GM03348 (cell line): ENCODE measurements around the gene CRYBG1.
"Not testable (repeated sequence)": the region's sequence is repeated elsewhere in the genome, so short reads cannot be mapped to it uniquely, and the experiment has no call there.

Experiments used
- DNase-seq: peaks from one replicate; pipeline ENCODE4 v3.0.0; 2012; ENCODE audit warnings: low spot score

The CRYBG1 gene

DNA sequence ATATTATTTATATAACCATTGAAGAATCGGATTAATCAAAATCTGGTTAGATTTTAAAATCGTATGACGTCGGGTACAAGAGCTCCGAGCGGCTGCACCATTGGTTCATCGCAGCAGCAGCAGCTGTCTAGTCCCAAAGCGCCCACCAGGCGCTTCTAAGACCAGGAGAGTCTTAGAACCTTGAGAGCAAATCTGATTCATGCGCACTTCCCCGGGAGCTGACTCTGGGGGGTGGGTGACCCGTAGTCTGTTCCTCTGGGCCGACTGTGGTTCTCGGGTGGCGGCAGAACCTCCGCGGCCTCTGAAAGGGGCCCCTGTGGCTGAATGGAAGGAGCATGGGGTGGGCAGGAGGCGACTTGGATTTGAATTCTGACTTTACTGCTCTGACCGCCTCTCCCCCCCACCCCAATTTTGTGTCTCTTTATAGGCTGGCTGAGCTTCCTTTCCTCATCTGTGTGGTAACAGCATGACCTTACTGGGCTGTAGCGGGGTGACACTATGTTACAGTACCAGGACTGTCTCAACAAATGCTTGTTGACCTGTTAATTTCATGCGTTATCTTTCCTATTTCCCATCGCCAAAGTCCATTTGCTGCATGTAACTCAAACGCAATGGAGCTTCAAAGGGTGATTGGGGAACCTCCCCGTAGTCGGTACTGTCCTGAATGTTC, 149.0 kb downstream of the CRYBG1 start:
- no peak for DNase-seq

DNA sequence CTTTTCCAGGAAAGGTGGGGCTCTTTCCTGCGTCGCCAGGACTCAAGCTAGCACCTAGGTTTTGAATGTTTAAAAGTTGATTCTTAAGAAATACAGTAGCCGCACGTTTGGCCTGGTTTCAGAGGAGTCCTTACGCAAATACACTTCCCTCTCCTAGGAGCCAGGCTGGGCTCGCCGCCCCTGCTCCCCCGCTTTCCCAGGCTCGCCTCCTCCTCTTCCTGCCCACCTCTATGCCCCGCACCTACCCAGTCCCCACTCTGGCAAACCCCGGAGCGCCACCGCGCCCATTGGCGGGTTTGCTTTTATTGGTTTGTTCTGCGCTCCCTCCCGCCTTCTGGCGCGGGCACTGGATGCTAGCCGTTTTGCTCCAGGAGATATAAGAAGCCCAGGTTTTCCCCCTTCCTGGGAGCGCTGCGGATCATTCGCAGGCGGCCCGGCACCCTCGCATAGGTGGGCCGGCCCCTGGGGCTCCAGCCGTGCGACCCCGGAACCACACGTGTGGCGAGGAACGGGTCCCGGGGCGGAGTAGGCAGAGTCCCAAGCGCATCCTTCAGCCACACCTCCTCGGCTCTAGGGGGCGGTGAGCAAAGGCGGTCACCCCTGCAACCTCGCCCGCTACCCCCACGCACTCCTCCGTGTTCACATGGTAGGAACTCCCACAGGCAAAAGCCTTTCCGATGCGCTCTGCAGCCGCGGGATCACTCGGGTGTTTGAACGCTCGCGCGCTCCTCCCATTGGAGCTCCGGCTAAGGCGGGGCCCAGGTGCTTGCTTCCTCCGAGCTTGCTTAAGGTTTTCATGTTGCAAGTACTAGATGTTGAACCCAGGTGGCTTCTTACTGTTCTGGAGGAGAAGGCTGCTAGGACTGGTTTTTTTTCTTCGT, 149.8 kb downstream of the CRYBG1 start:
- DNase-seq, result peak; percentile 31

DNA sequence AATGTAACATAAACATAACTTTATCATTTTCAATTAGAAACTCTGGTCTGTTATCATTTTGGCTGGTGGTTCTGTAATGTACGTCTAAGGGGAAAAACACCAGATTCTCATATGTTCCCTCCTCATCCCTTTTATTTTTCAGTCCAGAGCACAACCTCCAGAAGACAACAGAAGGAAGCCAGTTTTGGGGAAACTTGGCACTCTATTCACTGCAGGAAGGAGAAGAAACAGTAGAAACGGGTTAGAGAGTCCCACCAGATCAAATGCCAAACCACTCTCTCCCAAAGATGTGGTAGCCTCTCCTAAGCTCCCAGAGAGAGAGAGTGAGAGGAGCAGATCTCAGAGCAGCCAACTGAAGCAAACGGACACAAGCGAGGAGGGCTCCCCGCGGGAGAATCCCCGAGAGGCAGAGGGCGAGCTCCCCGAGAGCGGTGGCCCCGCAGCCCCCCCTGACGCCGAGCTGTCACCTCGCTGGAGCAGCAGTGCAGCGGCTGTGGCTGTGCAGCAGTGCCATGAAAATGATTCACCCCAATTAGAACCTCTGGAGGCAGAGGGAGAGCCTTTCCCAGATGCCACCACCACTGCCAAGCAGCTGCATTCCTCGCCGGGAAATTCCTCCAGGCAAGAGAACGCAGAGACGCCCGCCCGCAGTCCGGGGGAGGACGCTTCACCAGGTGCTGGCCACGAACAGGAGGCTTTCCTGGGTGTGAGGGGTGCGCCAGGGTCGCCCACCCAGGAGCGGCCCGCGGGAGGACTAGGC, 151.0 kb downstream of the CRYBG1 start:
- DNase-seq, result peak; percentile 78

DNA sequence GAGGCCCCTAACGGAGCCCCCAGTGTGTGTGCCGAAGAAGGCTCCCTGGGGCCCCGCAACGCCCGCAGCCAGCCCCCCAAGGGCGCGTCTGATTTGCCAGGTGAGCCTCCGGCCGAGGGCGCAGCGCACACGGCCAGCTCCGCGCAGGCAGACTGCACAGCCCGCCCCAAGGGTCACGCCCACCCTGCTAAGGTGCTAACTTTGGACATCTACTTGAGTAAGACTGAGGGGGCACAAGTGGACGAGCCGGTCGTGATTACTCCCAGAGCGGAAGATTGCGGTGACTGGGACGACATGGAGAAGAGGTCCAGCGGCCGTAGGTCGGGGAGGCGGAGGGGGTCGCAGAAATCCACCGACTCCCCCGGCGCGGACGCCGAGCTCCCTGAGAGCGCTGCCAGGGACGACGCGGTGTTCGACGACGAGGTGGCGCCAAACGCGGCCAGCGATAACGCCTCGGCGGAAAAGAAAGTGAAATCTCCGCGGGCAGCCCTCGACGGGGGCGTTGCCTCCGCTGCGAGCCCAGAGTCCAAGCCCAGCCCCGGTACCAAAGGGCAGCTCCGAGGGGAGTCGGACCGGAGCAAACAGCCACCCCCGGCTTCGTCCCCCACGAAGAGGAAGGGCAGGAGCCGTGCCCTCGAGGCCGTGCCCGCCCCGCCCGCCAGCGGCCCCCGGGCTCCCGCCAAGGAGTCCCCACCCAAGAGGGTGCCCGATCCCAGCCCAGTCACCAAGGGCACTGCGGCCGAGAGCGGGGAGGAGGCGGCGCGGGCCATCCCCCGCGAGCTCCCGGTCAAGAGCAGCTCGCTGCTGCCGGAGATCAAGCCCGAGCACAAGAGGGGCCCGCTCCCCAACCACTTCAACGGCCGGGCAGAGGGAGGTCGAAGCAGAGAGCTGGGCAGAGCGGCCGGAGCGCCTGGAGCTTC, 151.8 kb downstream of the CRYBG1 start:
- peak; percentile 66 for DNase-seq

DNA sequence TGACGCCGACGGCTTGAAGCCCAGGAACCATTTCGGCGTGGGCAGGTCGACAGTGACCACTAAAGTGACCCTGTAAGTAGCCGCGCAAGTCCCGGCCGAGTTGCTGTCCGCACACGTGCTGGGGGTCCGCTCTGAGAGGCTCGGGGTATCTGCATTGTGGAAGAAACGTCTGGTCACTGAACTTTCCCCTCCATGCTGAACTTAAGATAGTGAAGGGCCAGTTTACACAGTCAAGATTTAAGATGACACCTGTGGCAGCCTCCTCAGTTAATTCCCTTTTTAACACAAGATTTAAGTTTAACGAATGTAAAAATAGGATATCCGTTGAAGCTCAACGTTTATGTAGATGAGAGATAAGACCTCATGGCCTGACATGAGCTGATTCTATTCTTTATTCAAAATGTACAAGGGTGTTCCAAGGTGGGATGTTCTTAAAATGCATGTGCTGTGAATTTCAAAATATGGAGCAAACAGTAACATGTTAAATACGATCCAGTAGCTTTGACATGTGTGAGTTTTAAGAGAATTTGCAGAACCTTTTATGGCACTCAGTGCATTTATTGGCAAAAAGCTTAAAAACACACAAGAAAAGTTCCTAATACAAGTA, 152.6 kb downstream of the CRYBG1 start:
- no peak for DNase-seq

DNA sequence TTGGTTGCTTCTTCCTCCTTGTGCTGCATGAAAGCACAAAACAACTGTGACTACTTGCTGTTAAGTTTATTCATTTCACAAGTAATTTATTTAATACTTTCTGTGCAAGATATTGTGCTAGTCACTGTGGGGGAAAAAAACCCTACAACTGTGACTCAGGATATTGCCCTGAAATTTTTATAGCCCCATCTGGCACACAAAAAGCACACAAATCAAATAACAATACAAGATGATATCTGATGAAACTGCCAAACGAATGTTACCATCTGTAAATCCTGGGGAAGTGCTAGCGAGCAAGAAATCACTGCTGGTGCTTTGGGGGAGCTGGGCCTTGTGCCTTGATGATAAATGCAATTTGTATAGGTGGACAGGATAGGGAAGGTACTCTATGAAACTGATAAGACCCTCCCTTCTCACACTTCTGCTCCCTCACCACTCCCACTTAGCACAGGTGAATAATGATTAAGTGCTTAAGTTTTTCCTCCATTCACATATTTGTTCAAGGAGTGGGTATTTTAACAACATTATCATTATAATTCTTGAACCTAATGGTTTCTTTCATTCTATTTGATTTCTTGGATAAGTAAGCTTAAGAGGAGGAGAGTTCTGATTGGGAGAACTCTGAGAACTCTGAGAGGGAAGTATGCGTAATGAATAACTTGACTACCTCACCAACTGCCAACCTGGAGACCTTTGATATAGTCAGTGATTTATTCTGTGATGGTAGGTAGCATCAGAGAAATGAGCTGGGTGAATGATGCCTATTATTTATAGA, 153.5 kb downstream of the CRYBG1 start:
- no peak for DNase-seq

DNA sequence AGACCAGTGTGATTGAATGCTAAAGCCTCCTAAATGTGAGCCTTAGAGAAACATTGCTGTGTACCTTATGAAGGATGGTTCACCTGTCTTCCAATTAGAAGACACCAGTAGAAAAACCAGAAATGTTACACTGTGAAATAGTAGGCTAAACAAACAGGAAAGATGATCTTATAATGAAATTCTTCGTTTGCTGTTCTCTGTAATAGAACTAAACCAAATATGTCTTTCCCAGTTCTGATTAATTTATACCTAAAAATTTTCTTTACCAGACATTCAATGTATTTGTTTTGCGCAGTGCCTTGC, 154.0 kb downstream of the CRYBG1 start:
- no peak for DNase-seq

DNA sequence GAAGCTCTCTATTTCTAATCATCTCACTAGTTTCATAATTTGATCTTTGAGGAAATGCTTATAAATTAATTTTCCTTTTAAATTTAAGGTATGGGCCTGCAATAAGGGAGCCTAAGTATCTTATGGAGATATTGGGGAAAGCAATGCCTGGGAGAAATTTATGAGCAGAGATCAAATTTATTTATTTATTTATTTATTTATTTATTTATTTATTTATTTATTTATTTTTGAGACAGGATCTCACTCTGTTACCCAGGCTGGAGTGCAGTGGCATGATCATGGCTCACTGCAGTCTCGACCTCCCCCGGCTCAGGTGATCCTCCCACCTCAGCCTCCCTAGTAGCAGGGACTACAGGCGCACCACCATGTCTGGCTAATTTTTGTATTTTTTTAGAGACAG, 155.1 kb downstream of the CRYBG1 start:
- DNase-seq, result not testable (repeated sequence)

DNA sequence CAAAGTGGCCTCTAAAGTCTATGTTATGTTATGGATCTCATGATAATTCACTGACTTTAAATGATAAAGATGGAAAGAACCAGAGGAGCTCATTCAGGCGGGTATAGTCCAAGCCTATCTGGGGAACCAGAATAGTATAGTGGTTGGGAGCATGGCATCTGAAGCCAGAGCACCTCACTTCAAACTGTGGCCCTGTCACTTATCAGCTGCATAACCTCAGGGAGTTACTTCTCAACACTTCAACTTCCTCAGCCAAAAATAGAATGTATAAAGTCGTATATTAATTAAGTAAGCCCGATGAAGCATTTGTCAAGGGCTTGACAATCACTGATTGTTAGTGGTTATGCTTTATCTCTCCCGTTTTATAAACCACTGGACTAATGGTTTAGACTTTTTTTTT, 156.1 kb downstream of the CRYBG1 start:
- DNase-seq, result no peak

DNA sequence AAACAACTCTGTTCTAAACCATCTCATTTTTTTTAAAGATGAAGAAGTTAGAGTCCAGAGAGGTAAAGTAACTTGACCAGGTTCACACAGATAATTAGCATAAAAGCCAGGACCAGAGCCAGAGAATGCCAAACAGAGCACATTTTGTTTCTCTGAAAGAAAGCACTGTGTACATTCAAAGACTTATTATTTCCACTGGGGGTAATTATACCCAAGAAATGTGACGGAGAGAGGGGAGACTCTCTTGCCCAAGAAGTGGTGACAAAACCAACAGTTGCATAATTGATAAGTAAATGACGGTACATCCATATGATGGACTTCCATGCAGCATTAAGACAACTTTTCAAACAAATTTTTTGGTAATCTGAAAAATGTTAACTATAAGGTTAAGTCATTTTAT, 157.2 kb downstream of the CRYBG1 start:
- DNase-seq, result no peak

DNA sequence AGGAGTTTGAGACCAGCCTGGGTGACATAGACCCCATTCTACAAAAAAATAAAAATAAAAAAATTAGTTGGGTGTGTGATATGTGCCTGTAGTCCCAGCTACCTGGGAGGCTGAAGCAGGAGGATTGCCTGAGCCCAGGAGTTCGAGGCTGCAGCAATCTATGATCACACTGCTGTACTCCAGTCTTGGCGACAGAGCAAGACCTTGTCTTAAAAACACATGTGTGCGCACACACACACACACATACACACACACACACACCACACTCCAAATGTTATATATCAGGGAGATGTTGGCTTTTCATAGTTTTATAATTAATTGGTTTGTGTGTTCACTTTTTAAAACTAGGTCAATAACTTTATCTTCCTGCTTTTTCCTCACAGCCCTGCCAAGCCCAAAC, 158.2 kb downstream of the CRYBG1 start:
- DNase-seq, result no peak

DNA sequence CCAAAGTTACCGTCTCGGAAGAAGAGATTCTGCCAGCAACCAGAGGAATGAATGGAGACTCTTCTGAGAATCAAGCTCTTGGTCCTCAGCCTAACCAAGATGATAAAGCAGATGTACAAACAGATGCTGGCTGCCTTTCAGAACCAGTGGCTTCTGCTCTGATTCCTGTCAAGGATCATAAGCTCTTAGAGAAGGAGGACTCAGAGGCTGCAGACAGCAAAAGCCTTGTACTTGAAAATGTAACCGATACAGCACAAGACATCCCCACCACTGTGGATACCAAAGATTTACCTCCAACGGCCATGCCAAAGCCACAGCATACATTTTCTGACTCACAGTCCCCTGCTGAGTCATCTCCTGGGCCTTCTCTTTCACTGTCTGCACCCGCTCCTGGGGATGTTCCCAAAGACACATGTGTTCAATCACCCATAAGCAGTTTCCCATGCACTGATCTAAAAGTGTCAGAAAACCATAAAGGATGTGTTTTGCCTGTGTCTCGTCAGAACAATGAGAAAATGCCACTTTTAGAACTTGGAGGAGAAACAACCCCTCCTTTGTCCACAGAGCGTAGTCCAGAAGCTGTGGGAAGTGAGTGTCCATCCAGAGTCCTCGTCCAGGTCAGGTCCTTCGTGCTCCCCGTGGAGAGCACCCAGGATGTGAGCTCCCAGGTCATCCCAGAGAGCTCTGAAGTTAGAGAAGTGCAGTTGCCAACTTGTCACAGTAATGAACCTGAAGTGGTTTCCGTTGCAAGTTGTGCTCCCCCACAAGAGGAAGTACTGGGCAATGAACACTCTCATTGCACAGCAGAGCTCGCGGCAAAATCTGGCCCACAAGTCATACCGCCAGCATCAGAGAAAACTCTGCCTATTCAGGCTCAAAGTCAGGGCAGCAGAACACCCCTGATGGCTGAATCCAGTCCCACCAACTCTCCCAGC, 159.2 kb downstream of the CRYBG1 start:
- DNase-seq, result peak; percentile 88

DNA sequence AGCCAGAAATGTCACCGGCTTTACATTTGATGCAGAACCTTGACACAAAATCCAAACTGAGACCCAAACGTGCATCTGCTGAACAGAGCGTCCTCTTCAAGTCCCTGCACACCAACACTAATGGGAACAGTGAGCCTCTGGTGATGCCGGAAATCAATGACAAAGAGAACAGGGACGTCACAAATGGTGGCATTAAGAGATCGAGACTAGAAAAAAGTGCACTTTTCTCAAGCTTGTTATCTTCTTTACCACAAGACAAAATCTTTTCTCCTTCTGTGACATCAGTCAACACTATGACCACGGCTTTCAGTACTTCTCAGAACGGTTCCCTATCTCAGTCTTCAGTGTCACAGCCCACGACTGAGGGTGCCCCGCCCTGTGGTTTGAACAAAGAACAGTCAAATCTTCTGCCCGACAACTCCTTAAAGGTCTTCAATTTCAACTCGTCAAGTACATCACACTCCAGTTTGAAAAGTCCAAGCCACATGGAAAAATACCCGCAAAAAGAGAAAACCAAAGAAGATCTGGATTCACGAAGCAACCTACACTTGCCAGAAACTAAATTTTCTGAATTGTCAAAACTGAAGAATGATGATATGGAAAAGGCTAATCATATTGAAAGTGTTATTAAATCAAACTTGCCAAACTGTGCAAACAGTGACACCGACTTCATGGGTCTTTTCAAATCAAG, 160.3 kb downstream of the CRYBG1 start:
- no peak for DNase-seq

DNA sequence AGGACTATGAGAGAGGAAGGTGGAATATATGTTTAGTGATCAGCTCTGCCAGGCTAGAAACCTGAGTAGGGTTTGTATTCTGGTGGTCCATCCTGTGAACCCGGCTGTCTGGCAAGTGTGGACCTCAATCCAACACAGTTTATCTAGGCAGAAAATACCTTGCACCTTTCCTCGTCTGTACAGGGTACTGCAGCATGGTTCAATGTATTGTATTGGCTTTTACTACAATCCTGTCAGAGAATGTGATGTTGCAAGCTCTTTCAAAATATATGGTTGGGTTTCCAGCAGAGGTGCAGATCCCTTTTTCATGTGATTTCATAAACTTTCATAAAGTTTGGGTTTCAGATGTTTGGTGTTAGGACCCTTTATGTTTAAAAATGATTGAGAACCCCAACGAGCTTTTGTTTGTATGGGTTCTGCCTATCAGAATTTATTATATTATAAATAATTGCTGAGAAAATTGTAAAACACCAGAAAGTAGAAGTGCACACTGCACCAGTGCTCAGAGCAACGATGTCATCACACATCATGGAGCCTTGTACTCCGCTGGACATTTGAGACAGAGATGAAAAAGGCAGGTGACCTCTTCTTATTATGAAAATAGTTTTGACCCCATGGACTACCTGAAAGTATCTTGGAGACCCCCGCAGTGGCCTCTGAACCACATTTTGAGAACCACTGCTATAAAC, 162.2 kb downstream of the CRYBG1 start:
- DNase-seq, result no peak

DNA sequence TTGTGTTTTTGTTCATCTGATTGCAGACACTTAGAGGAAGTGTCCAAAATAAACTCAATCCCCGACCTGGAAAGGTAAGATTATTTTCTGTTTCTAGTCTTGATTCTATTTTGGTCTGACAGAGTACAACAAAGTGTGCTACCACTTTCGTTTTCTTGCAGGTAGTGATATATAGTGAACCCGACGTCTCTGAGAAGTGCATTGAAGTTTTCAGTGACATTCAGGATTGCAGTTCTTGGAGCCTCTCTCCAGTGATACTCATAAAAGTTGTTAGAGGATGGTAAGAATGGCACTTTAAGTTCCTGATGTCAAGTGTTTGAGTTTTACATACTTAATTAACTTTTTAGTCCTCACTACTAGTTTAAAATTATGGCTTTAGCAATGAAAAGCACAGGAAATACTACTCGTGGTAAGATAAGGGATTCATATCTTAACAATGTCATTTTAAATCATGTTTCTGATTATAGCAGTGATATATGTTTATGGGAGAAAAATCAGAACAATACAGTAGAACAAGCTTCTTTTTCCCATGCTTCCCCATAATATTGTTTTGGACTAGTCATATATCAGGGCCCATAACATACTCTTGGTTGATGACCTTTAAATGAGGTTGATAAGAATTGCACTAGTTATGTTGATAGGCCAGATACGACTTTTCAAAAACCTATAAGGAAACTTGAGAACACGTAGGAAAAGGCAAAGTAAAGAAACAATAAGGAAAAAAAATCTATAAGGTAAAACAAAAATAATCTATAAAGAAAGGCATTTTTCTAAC, 164.8 kb downstream of the CRYBG1 start:
- DNase-seq, result no peak

DNA sequence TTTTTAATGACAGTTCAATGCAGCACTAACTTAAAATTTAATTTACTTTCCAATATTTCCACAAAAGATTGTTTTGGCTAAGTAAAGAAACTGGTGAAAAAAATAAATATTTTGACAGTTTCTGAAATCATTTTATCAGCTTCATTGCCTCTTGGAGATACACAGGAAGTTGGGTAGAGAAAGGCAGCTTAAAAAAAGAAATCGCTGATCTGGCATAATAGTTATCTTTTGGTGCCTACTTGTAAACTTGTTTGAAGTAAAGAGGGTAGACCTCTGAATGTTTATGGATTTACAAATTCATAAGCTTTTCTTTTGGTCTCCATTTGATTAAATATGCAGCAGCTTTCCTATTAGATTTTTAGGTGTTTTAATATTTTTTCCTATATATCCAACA, 165.4 kb downstream of the CRYBG1 start:
- DNase-seq, result no peak

DNA sequence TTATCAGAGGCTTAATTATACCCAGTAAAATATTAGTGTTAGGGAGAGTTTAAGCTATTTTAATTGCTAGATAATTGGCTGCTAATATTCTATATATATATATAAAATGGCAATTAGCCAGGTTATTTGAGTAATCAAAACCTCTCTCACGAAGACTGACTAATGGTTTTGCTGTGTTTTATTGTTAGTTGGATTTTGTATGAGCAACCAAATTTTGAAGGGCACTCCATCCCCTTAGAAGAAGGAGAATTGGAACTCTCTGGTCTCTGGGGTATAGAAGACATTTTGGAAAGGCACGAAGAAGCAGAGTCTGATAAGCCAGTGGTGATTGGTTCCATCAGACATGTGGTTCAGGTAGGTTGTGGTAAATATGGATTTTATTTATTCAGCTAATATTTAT, 166.6 kb downstream of the CRYBG1 start:
- no peak for DNase-seq

DNA sequence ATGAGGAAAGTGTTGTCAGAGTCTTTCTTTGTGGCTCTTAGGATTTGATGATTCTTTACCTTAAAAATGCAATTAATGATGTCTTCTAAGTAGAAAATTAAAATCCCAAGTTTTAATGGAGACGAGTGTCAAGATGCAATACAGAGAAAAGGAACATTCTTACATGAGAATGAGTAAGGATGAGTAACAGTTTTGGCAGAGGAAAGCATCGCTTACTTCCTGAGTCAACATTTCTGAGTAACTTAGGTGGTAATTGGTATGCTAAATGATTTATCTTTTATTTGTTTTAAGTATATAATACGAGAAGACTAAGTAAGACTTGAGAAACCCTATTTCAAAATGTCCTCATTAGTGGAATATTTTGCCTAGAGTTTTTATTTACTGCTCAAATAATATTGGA, 167.5 kb downstream of the CRYBG1 start:
- peak; percentile 81 for DNase-seq
